HepG2 (cell line): ENCODE measurements around the gene NT5DC2. TPM values are rescaled to one million over a fixed set of nuclear protein-coding genes. Genes with fewer than 3 reads are reported as not detected.

ENCODE experiments used
- ATAC-seq: fragments of 200-7000 bp; cut with Tn5 transposase; 3 replicates; pipeline ENCODE4 v1.9.1; 2020; ENCODE audit warnings: mild to moderate bottlenecking, moderate library complexity
- BruUV-seq: library from RNA; stranded (reverse); fragments of 400-500 nt; replicated peaks from 2 replicates; lab custom pipeline; 2021; lab: Mats Ljungman, UMichigan
- CTCF ChIA-PET: fragments of 300-600 bp; formaldehyde crosslinking; extraction: SDS; loops from one replicate; lab custom pipeline; 2021; ENCODE audit warnings: low total read pairs, inconsistent platforms, low intra/inter-chr PET ratio; lab: Yijun Ruan, JAX
- POLR2A ChIA-PET: fragments of 350-600 bp; sonication (Branson Sonifier 250); formaldehyde crosslinking; loops from one replicate; lab custom pipeline; 2020; ENCODE audit warnings: antibody characterized with exemption, inconsistent platforms; lab: Yijun Ruan, JAX
- DNase-seq: peaks from one replicate; pipeline ENCODE4 v3.0.0-alpha.2; 2015; ENCODE audit warnings: low spot score
- FAIRE-seq: peaks from 3 replicates; lab custom pipeline; 2011; peaks lifted over from hg19 to GRCh38; lab: Jason Lieb, UNC
- H2AFZ ChIP-seq: one replicate; pipeline ENCODE4 v1.6.1; 2011; ENCODE audit warnings: low read length, inconsistent platforms
- H3K27ac ChIP-seq: fragments of 300-600 bp; 3 replicates; pipeline ENCODE4 v1.8.0; 2011; ENCODE audit warnings: mixed run types, mild to moderate bottlenecking, mixed read lengths, low read length, inconsistent platforms; ENCODE audit not compliant: insufficient read depth; ENCODE audit errors: extremely low read length
- H3K27me3 ChIP-seq, 2 experiments: fragments of 200-600 bp in 1 of 2; 2 replicates in 1 of 2; 3 replicates in 1 of 2; pipeline versions ENCODE4 v1.6.0 to v1.8.0; 2011; ENCODE audit warnings: low read length in 2 of 2, mild to moderate bottlenecking in 2 of 2, moderate library complexity in 2 of 2, inconsistent platforms in 1 of 2; ENCODE audit not compliant: insufficient read depth in 2 of 2, control insufficient read depth in 1 of 2
- H3K36me3 ChIP-seq, 2 experiments: fragments of 200-600 bp in 1 of 2; replicated peaks in 1 of 2; 2 replicates in 1 of 2; 3 replicates in 1 of 2; pipeline versions ENCODE4 v1.5.1 to v1.8.0; 2011; ENCODE audit warnings: low read length in 2 of 2, inconsistent platforms in 1 of 2; ENCODE audit not compliant: insufficient read depth in 2 of 2, control insufficient read depth in 1 of 2
- H3K4me1 ChIP-seq: 2 replicates; pipeline ENCODE4 v1.5.1; 2012; ENCODE audit warnings: low read length, inconsistent platforms; ENCODE audit not compliant: insufficient read depth
- H3K4me2 ChIP-seq: 2 replicates; pipeline ENCODE4 v1.6.0; 2011; ENCODE audit warnings: low read depth, low read length, inconsistent platforms
- H3K4me3 ChIP-seq, 3 experiments: fragments of 200-600 bp in 1 of 3; sonication (generic), shearing (Covaris generic) in 1 of 3; replicated peaks in 1 of 3; 2 replicates each; pipeline ENCODE4 v1.5.1; 2011 to 2016; ENCODE audit warnings: low read length in 3 of 3, inconsistent platforms in 2 of 3, low read depth in 2 of 3, mild to moderate bottlenecking in 2 of 3, control low read depth in 1 of 3, mixed read lengths in 1 of 3; ENCODE audit not compliant: insufficient read depth in 1 of 3
- H3K79me2 ChIP-seq: one replicate; pipeline ENCODE4 v1.6.1; 2011; ENCODE audit warnings: low read length, inconsistent platforms; ENCODE audit not compliant: insufficient read depth
- H3K9ac ChIP-seq: 2 replicates; pipeline ENCODE4 v1.6.0; 2011; ENCODE audit warnings: mild to moderate bottlenecking, low read depth, low read length, inconsistent platforms; ENCODE audit not compliant: insufficient read depth
- H3K9me3 ChIP-seq: 2 replicates; pipeline ENCODE4 v1.5.1; 2012; ENCODE audit warnings: mild to moderate bottlenecking, low read length
- H4K20me1 ChIP-seq: 2 replicates; pipeline ENCODE4 v1.6.0; 2011; ENCODE audit warnings: inconsistent platforms, mild to moderate bottlenecking, low read length, moderate library complexity; ENCODE audit not compliant: insufficient read depth
- CHD2 ChIP-seq: IDR thresholded peaks from 2 replicates; pipeline ENCODE4 v1.6.1; 2011; ENCODE audit warnings: low read depth, low read length, improper control_type of control experiment
- GPN1 ChIP-seq: sonication (generic); formaldehyde crosslinking; IDR thresholded peaks from 2 replicates; pipeline ENCODE4 v1.5.1; 2020; ENCODE audit warnings: missing genetic modification reagents, borderline replicate concordance
- HOMEZ ChIP-seq: IDR thresholded peaks from 2 replicates; pipeline ENCODE4 v1.6.1; 2016; ENCODE audit warnings: low read depth
- KDM2A ChIP-seq: sonication (generic); formaldehyde crosslinking; IDR thresholded peaks from 2 replicates; pipeline ENCODE4 v1.4.0; 2020; ENCODE audit warnings: low read depth, missing genetic modification reagents, borderline replicate concordance
- MLXIP ChIP-seq: sonication (generic); formaldehyde crosslinking; IDR thresholded peaks from 2 replicates; pipeline ENCODE4 v1.9.0; 2021; ENCODE audit warnings: missing genetic modification reagents, borderline replicate concordance
- MTF1 ChIP-seq: sonication (generic); formaldehyde crosslinking; IDR thresholded peaks from 2 replicates; pipeline ENCODE4 v1.5.0; 2020; ENCODE audit warnings: missing genetic modification reagents
- PAX8 ChIP-seq: sonication (generic); formaldehyde crosslinking; IDR thresholded peaks from 2 replicates; pipeline ENCODE4 v1.8.0; 2022; ENCODE audit warnings: mild to moderate bottlenecking, missing genetic modification reagents, borderline replicate concordance
- POLR2AphosphoS2 ChIP-seq: IDR thresholded peaks from 2 replicates; pipeline ENCODE4 v1.6.1; 2011; ENCODE audit warnings: low read depth, low read length, improper control_type of control experiment
- TSC22D2 ChIP-seq: sonication (generic); formaldehyde crosslinking; IDR thresholded peaks from 2 replicates; pipeline ENCODE4 v1.5.1; 2020; ENCODE audit warnings: missing genetic modification reagents, mild to moderate bottlenecking, borderline replicate concordance
- ZFYVE20 ChIP-seq: sonication (generic); formaldehyde crosslinking; IDR thresholded peaks from 2 replicates; pipeline ENCODE4 v1.8.0; 2023; ENCODE audit warnings: low read depth, mild to moderate bottlenecking, moderate library complexity, missing genetic modification reagents, borderline replicate concordance
- ZNF549 ChIP-seq: sonication (generic); formaldehyde crosslinking; IDR thresholded peaks from 2 replicates; pipeline ENCODE4 v1.5.0; 2020; ENCODE audit warnings: missing genetic modification reagents
- ZNF7 ChIP-seq: IDR thresholded peaks from 2 replicates; pipeline ENCODE4 v1.6.1; 2016; ENCODE audit warnings: missing biosample characterization, missing genetic modification reagents
- ZNF746 ChIP-seq: sonication (generic); formaldehyde crosslinking; IDR thresholded peaks from 2 replicates; pipeline ENCODE4 v1.8.0; 2022; ENCODE audit warnings: mild to moderate bottlenecking, missing genetic modification reagents
- ZNF749 ChIP-seq: sonication (generic); formaldehyde crosslinking; IDR thresholded peaks from 2 replicates; pipeline ENCODE4 v1.8.0; 2022; ENCODE audit warnings: mild to moderate bottlenecking, missing genetic modification reagents, moderate library complexity, borderline replicate concordance
- whole genome bisulfite sequencing: methylation state at CpG from one replicate; pipeline ENCODE4 v1.1.6; 2017; ENCODE audit warnings: low lambda C conversion rate; 5-methylcytosine and 5-hydroxymethylcytosine counted together
- in situ Hi-C: cut with HindIII; loops from 2 replicates; pipeline ENCODE4 v1.10.0; 2017; ENCODE audit warnings: low pct_unique_long_range_greater_than_20kb; ENCODE audit not compliant: extremely low pct_ligation_motif_present
- intact Hi-C: fragments of 100-400 bp; cut with micrococcal nuclease; formaldehyde crosslinking; loops from one replicate; pipeline ENCODE4 v1.10.0; 2022; ENCODE audit not compliant: unreplicated experiment
- polyA plus RNA-seq, 8 experiments: library from polyadenylated mRNA; depleted of rRNA in 3 of 8; stranded (reverse) in 7 of 8; unstranded in 1 of 8; fragments of >200 nt; fragmentation: Illumina TruSeq in 4 of 8; extraction: Trizol in 4 of 8; gene quantifications; 2 replicates each; pipeline versions ENCODE4 v1.2.1 to v1.2.3, GENCODE V29; 2011 to 2016; ENCODE audit warnings: low read depth in 4 of 8, missing spikeins in 1 of 8, mixed read lengths in 1 of 8; ENCODE audit not compliant: insufficient read depth in 1 of 8
- total RNA-seq, 5 experiments: library from RNA; depleted of rRNA; stranded (reverse); fragments of >200 nt; fragmentation: Illumina TruSeq; extraction: Trizol; gene quantifications; 2 replicates each; pipeline ENCODE4 v1.2.3, GENCODE V29; 2016; ENCODE audit warnings: low read depth in 1 of 5
- TF ChIP-seq, protein P1 (sequence below): IDR thresholded peaks from 2 replicates; pipeline ENCODE4 v1.6.1; 2016

NT5DC2 gene
- total and polyA plus RNA-seq, 2 of the 13 experiments (the other 11 are each of a cell fraction or from before 2014, with no cell fraction given): 131 to 240 TPM

GRCh38 chr3:52511509-52511908 is 22.1 kb downstream of the NT5DC2 start:
- H3K36me3 ChIP-seq: no peaks in the 10 kb centered on the region
- no peak for TF ChIP-seq MLXIP (CRISPR knock-in tag)
- TF ChIP-seq GPN1 (CRISPR knock-in tag): no peak
- TF ChIP-seq POLR2AphosphoS2: no peak
- no peak for TF ChIP-seq ZNF7
- TF ChIP-seq TSC22D2 (CRISPR knock-in tag): no peak
- no peak for TF ChIP-seq ZFYVE20 (CRISPR knock-in tag)
- no peak for TF ChIP-seq MTF1
- TF ChIP-seq, protein P1, sequence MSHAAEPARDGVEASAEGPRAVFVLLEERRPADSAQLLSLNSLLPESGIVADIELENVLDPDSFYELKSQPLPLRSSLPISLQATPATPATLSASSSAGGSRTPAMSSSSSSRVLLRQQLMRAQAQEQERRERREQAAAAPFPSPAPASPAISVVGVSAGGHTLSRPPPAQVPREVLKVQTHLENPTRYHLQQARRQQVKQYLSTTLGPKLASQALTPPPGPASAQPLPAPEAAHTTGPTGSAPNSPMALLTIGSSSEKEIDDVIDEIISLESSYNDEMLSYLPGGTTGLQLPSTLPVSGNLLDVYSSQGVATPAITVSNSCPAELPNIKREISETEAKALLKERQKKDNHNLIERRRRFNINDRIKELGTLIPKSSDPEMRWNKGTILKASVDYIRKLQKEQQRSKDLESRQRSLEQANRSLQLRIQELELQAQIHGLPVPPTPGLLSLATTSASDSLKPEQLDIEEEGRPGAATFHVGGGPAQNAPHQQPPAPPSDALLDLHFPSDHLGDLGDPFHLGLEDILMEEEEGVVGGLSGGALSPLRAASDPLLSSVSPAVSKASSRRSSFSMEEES (CRISPR knock-in tag): no peak
- TF ChIP-seq ZNF749 (CRISPR knock-in tag): no peak
- TF ChIP-seq ZNF549: no peak
- no peak for TF ChIP-seq KDM2A (CRISPR knock-in tag)
- no peak for TF ChIP-seq HOMEZ (CRISPR knock-in tag)
- TF ChIP-seq ZNF746 (CRISPR knock-in tag): no peak
- TF ChIP-seq PAX8 (CRISPR knock-in tag): no peak
- TF ChIP-seq CHD2: no peak
- H2AFZ ChIP-seq: no peak overlapping the region
- no peak overlapping the region for H3K4me3 ChIP-seq
- intact Hi-C loops (no loop called here), in situ Hi-C loops (no loop called here)
- 28% methylated on average over 2 of the region's 7 CpGs for WGBS
- no peaks in the 10 kb centered on the region for H3K79me2 ChIP-seq
- no peak overlapping the region for H3K4me2 ChIP-seq
- no peak overlapping the region for H3K27ac ChIP-seq
- FAIRE-seq: no peak
- H3K27me3 ChIP-seq: peaks cover 20 to 73% of the 10 kb centered on the region in 2 experiments
- H3K9me3 ChIP-seq: no peaks in the 10 kb centered on the region
- ATAC-seq: no peak
- peaks cover 27% of the 10 kb centered on the region for H3K4me1 ChIP-seq
- H4K20me1 ChIP-seq: no peaks in the 10 kb centered on the region
- no TSS peak for BruUV-seq
- no peak for DNase-seq
- H3K9ac ChIP-seq: no peak overlapping the region
- ChIA-PET POLR2A (interaction anchor here (1.3 kb wide), 1 partner anchor 12 kb away, joined by 3 read pairs; no protein-coding TSS in a partner anchor), CTCF (no interaction called here)
